Omental fat pad (tissue), 4 donors: ENCODE measurements around the gene NOTCH3. TPM values are rescaled to one million over a fixed set of nuclear protein-coding genes. Genes with fewer than 3 reads are reported as not detected.

Experiments used
- ATAC-seq: fragments of 150-250 bp; one replicate; pipeline ENCODE4 v1.9.1; 2016; ENCODE audit warnings: mild to moderate bottlenecking, moderate library complexity; ENCODE audit not compliant: low FRiP score
- DNase-seq: peaks from one replicate; pipeline ENCODE4 v3.0.0-alpha.2; 2019; ENCODE audit warnings: low spot score
- total RNA-seq, 4 donors: library from RNA; depleted of rRNA; stranded (reverse); fragments of >200 nt; gene quantifications; one replicate each; pipeline ENCODE4 v1.1.0, GENCODE V29; 2016
- TF ChIP-seq, protein P1 (sequence below), 3 donors: fragments of 450-650 bp; IDR thresholded peaks; one replicate each; pipeline ENCODE4 v1.5.1; 2016 to 2017; ENCODE audit warnings: antibody characterized with exemption in 3 of 3, mild to moderate bottlenecking in 3 of 3, moderate library complexity in 2 of 3

Gene NOTCH3
- total RNA-seq, 4 donors from 2014 or later, result 6.1 to 82.8 (median 24.4) TPM

DNA sequence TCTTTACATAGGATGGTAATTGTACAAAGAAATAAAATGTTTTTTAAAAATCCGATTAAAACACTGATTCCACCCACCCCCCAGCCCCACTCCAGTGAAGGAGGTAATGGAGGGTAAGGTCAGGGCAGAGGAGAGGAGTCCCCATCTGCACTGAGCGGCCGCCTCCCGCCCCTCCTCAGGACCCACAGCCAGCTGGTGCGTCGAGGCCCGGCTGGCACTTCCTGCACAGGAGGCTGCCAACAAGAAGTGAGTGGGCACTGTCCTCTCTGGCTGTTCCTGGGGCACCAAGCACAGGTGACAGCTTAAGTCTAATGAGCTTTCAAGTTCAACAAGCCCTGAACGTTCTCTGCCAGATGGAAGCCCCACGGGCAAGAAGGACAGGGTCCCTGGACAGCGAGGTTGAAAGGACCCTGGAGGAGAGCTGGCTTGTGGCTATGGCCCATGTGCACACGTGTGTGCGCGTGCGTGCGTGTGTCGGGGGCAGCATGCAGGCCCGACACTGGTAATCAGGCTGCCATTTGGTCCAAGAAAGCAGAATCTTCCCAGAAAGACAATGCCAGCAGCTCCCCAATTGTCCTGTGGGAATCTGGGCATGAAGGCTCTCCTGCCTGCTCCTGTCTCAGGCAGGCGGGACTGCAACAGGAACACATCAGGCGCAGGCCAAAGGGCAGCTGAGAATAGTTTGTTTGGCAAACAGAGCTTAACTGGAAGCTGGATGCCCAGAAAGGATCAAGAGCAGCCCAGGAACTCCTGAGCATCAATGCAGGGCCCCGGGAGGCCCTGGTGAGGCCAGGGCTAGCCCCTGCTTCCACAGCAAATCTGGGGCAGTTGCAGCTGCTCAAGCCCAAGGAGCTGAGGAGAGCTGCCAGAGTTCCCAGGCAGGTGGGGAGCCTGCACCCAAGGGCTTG is 46.6 kb upstream of the NOTCH3 start:
- ATAC-seq, result no peak
- no peak for DNase-seq
- TF ChIP-seq, protein P1, sequence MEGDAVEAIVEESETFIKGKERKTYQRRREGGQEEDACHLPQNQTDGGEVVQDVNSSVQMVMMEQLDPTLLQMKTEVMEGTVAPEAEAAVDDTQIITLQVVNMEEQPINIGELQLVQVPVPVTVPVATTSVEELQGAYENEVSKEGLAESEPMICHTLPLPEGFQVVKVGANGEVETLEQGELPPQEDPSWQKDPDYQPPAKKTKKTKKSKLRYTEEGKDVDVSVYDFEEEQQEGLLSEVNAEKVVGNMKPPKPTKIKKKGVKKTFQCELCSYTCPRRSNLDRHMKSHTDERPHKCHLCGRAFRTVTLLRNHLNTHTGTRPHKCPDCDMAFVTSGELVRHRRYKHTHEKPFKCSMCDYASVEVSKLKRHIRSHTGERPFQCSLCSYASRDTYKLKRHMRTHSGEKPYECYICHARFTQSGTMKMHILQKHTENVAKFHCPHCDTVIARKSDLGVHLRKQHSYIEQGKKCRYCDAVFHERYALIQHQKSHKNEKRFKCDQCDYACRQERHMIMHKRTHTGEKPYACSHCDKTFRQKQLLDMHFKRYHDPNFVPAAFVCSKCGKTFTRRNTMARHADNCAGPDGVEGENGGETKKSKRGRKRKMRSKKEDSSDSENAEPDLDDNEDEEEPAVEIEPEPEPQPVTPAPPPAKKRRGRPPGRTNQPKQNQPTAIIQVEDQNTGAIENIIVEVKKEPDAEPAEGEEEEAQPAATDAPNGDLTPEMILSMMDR (IDR thresholded peaks at IDR 0.05), result no peak

DNA sequence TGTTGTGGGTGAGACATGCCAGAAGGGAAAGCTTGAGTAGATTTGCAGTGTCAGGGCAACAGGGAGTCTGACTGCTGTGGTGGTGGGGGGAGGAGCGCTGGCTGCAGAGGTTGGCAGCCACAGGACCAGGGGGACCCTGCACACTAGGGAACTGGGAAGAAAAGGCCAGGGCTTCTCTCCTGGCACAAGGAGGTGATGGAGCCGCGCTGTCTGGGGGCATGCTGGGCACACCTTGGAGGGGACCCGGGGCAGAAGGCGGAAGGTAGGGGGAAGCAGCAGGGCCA is 45.3 kb upstream of the NOTCH3 start:
- no peak for ATAC-seq
- TF ChIP-seq, protein P1 (IDR thresholded peaks at IDR 0.05), result no peak
- DNase-seq, result no peak

DNA sequence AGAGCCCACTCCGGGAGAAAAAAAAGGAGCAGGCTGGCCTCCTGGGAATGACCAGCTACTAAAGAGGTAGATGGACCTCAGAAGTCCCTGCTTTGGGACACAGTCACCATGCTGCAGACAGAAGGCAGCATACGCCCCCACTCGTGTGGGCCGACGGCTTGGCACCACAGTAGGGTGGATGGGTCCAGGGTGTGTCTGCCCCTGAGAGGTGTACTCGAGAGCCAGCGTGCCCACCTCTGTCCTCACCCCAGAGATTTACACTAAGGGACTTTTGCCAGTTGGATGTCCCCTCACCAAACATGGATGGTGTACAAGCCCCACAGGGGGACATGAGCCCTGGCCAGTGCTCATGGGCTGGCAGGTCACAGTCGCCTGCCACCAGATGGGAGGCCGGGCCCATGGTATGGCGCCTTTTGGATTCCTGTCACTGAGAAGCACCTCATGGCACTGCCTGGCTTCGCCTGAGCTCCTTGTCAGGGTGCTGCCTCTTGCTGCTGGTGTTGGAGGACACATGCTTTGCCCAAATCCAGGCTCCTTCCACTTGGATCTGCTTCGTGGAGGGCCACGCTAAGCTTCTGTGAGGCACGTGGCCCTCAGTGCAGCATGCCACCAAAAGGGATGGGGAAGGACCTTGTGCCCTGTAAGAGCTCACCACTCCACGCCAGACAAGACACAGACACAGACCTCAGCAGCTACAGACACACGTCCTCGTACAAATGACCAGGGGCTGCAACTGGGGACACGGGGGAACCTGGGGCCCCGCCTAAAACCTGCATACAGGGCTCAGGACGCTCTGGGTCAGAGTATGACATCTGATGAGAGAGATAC is 44.8 kb upstream of the NOTCH3 start:
- no peak for DNase-seq
- ATAC-seq, result no peak

DNA sequence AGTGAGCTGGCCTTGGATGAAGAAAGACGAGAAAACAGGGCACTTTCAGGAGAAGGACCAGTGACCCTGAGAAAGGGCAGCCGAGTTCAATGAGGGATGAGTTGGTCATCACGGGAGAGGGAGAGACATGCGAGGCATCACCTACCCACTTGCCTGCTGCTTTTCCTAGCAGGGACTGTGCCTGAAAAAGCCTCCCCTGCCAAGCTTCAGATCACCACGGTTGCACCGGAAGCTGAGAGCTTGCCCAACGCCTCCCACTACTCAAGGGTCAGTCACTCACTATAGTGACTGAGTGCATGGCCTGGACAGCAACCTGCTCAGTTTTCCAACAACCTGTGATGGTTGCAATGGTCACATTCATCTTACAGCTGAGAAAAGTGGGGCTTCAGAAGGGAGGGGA is 44.0 kb upstream of the NOTCH3 start:
- ATAC-seq (no peak), DNase-seq (no peak)
- TF ChIP-seq, protein P1 (IDR thresholded peaks at IDR 0.05), result no peak

More for the DNA sequence above, 44.8 kb upstream of the NOTCH3 start:
- TF ChIP-seq, protein P1 (IDR thresholded peaks at IDR 0.05), result no peak

DNA sequence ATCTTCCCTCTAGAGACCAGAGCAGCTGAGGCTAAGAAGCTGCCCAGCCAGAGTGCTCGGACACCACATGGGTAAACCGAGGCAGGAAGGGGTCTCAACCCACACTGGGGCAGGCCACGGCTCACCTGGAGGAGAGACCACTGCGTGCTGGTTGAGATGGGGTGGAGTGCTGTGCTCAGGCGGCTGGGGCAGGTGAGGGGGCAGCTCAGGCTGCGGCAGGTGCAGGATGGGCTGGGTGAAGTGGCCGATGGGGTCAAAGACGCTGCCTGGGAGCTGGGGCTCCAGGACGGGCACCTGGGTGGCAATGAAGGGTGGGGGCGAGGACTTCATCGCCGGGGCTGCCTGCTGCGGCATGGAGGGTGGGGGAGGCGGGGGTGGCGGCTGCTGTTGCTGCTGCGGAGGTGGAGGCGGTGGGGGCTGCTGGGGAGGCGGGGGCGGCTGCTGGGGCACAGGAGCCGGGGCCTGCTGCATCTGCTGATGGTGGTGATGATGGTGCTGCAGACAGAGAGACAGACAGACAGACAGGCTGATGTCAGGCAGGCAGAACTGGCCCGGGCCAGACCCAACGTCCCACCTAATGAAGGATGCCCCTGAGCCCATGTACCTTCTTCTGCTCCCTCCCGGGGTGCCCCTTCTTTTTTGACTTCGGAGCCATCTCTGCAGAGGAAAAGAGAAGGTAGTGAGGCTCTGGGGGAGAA is 43.5 kb upstream of the NOTCH3 start:
- no peak for ATAC-seq
- no peak for DNase-seq
- TF ChIP-seq, protein P1 (IDR thresholded peaks at IDR 0.05), result no peak

DNA sequence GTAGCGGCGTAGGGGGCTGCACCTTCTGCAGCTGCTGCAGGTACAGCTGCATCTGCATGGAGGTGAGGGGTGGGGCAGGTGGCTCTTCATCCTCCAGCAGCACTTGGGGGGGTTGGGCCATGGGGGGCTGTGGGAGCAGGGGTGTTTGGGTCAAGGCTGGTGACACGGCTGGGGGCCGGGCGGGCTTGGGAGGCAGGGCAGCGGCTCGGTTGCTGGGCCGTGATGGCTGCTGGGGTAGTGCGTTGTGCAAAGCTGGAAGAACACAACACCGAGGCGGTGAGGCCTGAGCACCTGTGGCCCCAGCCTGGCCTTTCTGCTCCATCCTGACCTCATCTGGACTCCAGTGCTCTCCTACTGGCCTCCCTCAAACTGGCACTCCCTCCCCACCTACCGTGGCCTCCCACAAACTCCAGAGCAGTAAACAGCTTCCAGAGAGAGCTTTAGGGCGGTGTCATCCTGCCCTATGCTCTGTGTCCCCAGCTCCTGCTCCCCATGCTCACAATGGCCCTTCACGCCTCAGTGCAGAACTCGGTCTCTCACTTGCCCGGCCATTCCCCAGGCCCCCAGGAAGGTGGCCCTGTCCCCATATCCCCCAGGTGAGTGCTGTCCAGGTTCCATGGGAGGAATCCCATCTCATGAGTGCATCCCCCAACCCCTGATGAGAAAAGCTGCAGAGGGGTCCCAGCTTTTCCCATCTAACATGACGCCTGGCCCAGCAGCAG is 42.6 kb upstream of the NOTCH3 start:
- TF ChIP-seq, protein P1 (IDR thresholded peaks at IDR 0.05), result no peak
- no peak for DNase-seq

More for the DNA sequence above, 42.6 kb upstream of the NOTCH3 start:
- no peak for ATAC-seq
